Stomach smooth muscle (tissue), 2 donors: Measurements from ENCODE around the gene HNRNPM.

Experiments used
- H3K27ac ChIP-seq: one replicate; pipeline ENCODE4 v1.7.0; 2013; ENCODE audit warnings: mild to moderate bottlenecking, low read length, inconsistent platforms
- H3K27me3 ChIP-seq, 2 donors: one replicate each; pipeline ENCODE4 v1.7.0; 2013; ENCODE audit warnings: low read length in 2 of 2; ENCODE audit not compliant: insufficient read depth in 2 of 2, control insufficient read depth in 1 of 2
- H3K36me3 ChIP-seq, 2 donors: one replicate each; pipeline ENCODE4 v1.7.0; 2013; ENCODE audit warnings: low read length in 2 of 2; ENCODE audit not compliant: control insufficient read depth in 2 of 2, insufficient read depth in 2 of 2
- H3K4me1 ChIP-seq: one replicate; pipeline ENCODE4 v1.7.0; 2013; ENCODE audit warnings: low read length; ENCODE audit not compliant: control insufficient read depth, insufficient read depth
- H3K4me3 ChIP-seq, 2 donors: one replicate each; pipeline ENCODE4 v1.7.0; 2013; ENCODE audit warnings: low read length in 2 of 2
- H3K9ac ChIP-seq, 2 donors: one replicate each; pipeline ENCODE4 v1.7.0; 2013; ENCODE audit warnings: low read length in 2 of 2, mild to moderate bottlenecking in 1 of 2
- H3K9me3 ChIP-seq, 2 donors: one replicate each; pipeline ENCODE4 v1.7.0; 2013; ENCODE audit warnings: low read length in 2 of 2; ENCODE audit not compliant: control insufficient read depth in 2 of 2
- donor health status: healthy.
- donor health status: Pancreatic carcinoma.

HNRNPM gene

DNA sequence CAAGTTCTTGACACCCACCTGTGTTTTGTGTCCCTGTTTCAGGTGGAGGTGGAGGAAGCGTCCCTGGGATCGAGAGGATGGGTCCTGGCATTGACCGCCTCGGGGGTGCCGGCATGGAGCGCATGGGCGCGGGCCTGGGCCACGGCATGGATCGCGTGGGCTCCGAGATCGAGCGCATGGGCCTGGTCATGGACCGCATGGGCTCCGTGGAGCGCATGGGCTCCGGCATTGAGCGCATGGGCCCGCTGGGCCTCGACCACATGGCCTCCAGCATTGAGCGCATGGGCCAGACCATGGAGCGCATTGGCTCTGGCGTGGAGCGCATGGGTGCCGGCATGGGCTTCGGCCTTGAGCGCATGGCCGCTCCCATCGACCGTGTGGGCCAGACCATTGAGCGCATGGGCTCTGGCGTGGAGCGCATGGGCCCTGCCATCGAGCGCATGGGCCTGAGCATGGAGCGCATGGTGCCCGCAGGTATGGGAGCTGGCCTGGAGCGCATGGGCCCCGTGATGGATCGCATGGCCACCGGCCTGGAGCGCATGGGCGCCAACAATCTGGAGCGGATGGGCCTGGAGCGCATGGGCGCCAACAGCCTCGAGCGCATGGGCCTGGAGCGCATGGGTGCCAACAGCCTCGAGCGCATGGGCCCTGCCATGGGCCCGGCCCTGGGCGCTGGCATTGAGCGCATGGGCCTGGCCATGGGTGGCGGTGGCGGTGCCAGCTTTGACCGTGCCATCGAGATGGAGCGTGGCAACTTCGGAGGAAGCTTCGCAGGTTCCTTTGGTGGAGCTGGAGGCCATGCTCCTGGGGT is 41.0 kb downstream of the HNRNPM start:
- no peaks in the 10 kb centered on the region for H3K27me3 ChIP-seq
- H3K4me1 ChIP-seq: peaks cover 5% of the 10 kb centered on the region
- no peaks in the 10 kb centered on the region for H3K9me3 ChIP-seq
- H3K4me3 ChIP-seq: no peak overlapping the region
- H3K27ac ChIP-seq: no peak overlapping the region
- H3K36me3 ChIP-seq: peaks cover 58 to 69% of the 10 kb centered on the region in 2 donors
- H3K9ac ChIP-seq: no peak overlapping the region

DNA sequence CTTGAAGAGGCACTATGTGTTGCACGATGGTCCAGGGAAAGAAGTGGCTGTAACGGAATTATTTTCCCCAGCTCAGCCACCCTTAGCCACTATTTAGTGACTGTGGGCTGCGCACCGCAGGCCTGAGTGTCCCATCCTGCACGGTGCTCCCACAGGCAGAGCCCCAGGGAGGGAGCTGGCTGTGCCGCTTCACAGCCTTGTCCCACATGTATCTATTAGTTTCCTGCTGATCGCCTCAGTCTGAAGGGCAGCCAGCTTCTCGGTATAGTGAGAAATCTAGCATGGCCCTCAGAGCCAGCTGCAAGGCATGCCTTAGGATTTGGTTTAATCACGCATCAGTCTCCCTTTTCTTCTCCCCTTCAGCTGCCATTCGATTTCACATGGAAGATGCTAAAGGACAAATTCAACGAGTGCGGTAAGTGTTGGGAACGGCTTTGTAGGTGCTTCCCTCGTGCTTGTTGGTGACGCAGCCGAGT is 41.9 kb downstream of the HNRNPM start:
- Histone ChIP-seq H3K9ac (no peak overlapping the region), H3K36me3 (peaks cover 58 to 64% of the 10 kb centered on the region in 2 donors), H3K4me1 (peaks cover 5% of the 10 kb centered on the region), H3K27ac (no peak overlapping the region), H3K9me3 (no peaks in the 10 kb centered on the region), H3K4me3 (no peak overlapping the region), H3K27me3 (no peaks in the 10 kb centered on the region)

DNA sequence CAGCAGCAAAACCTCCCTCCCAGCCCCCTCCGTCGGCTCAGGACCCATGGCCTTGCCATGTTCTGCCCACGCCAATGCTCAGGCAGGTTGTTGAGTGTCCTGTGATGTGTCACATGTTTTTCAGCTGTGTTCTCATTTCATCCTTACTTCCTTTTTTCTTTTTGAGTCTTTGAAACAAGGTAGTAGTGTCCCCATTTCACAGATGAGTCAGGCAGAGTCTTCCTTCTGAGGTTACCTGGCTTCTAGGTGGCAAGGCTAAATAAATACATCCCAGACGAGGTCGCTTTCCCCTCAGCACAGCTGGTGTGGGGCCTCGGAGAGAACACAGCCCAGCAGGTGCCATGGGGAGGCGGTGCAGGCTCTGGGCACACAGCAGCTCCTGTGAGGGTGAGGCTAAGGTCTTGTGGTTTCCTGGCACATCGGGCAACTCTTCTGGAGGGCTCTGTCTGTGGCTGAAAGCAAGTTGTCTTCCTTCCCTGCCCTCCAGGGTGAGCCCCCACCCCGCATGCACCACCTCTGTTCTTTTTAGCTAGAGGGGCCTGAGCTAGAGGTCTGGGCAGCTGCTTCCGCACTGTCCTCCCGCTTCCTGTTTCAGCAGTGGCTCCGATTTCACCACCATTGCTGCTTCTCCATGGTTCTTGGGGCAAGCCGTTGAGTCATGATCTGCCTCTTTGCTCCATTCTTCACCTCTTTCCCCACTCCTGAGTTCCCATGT is 42.5 kb downstream of the HNRNPM start:
- Histone ChIP-seq H3K4me1 (peaks cover 5% of the 10 kb centered on the region), H3K9me3 (no peaks in the 10 kb centered on the region), H3K27me3 (no peaks in the 10 kb centered on the region), H3K36me3 (peaks cover 58 to 63% of the 10 kb centered on the region in 2 donors), H3K27ac (peak overlapping the region; percentile 2), H3K4me3 (no peak overlapping the region), H3K9ac (no peak overlapping the region)

GRCh38 chr19:8488365-8488764 is 43.6 kb downstream of the HNRNPM start:
- no peak overlapping the region for H3K9ac ChIP-seq
- no peaks in the 10 kb centered on the region for H3K9me3 ChIP-seq
- H3K4me3 ChIP-seq: no peak overlapping the region
- peaks cover 50 to 53% of the 10 kb centered on the region in 2 donors for H3K36me3 ChIP-seq
- H3K4me1 ChIP-seq: peaks cover 5% of the 10 kb centered on the region
- no peaks in the 10 kb centered on the region for H3K27me3 ChIP-seq
- H3K27ac ChIP-seq: no peak overlapping the region

GRCh38 chr19:8489561-8490394 is 45.0 kb downstream of the HNRNPM start:
- H3K9ac ChIP-seq: no peak overlapping the region
- no peak overlapping the region for H3K4me3 ChIP-seq
- no peaks in the 10 kb centered on the region for H3K27me3 ChIP-seq
- H3K27ac ChIP-seq: no peak overlapping the region
- H3K9me3 ChIP-seq: no peaks in the 10 kb centered on the region
- H3K36me3 ChIP-seq: peaks cover 38 to 41% of the 10 kb centered on the region in 2 donors
- peaks cover 5% of the 10 kb centered on the region for H3K4me1 ChIP-seq

GRCh38 chr19:8490395-8490760 is 45.6 kb downstream of the HNRNPM start:
- Histone ChIP-seq H3K4me3 (no peak overlapping the region), H3K4me1 (peaks cover 5% of the 10 kb centered on the region), H3K36me3 (peaks cover 32 to 35% of the 10 kb centered on the region in 2 donors), H3K9me3 (no peaks in the 10 kb centered on the region), H3K27me3 (no peaks in the 10 kb centered on the region), H3K9ac (no peak overlapping the region), H3K27ac (no peak overlapping the region)

- Histone ChIP-seq H3K9me3 (no peaks in the 10 kb centered on the region), H3K4me3 (no peak overlapping the region), H3K36me3 (peaks cover 28 to 30% of the 10 kb centered on the region in 2 donors), H3K27me3 (no peaks in the 10 kb centered on the region), H3K9ac (no peak overlapping the region), H3K27ac (no peak overlapping the region), H3K4me1 (peaks cover 5% of the 10 kb centered on the region)
Observed at GRCh38 chr19:8490873-8491272, 46.1 kb downstream of the HNRNPM start.

DNA sequence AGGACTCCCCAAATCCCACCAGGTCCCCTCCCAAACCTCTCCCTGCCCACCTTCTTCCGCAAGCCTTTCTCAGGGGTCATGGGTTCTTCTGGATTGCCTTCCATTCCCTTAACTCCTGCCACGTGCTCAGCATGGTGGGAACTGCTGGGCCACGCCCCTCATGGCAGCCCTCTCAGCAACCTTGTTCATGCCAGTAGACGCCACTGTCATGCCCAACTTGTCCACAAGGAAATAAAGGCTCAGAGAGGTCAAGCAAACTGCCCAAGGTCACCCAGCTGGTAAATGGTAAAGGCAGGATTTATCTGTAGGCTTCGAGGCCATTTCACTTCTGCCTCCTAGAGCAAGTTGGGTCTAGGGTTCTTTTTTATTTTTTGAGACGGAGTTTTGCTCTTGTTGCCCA is 46.8 kb downstream of the HNRNPM start:
- Histone ChIP-seq H3K27ac (no peak overlapping the region), H3K4me1 (peaks cover 5% of the 10 kb centered on the region), H3K4me3 (no peak overlapping the region), H3K36me3 (peaks cover 22 to 23% of the 10 kb centered on the region in 2 donors), H3K9me3 (no peaks in the 10 kb centered on the region), H3K27me3 (no peaks in the 10 kb centered on the region), H3K9ac (no peak overlapping the region)

DNA sequence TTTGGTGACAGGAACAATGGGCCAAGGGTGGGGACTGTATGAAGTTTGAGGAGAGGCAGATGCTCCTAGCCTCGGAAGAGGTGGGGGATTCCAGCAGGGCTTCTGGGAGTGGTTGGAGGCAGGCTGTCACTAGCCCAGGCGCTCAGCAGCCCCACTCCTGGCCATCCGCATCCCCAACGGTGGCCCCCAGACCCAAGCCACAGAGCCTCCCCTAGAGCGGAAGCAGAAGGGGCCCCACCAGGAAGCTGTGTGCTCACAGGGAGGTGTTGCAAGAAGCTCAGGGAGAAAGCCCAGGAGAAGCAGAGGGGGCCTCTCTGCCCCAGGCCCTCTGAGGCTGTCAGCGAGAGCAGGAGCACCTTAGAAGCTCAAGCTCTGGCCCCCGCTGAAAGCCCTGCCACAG is 49.4 kb downstream of the HNRNPM start:
- H3K36me3 ChIP-seq: peaks cover under 1 to 3% of the 10 kb centered on the region in 2 donors
- H3K4me1 ChIP-seq: no peaks in the 10 kb centered on the region
- H3K4me3 ChIP-seq: no peak overlapping the region
- no peak overlapping the region for H3K27ac ChIP-seq
- H3K9me3 ChIP-seq: no peaks in the 10 kb centered on the region
- no peaks in the 10 kb centered on the region for H3K27me3 ChIP-seq
- H3K9ac ChIP-seq: no peak overlapping the region

- no peaks in the 10 kb centered on the region for H3K36me3 ChIP-seq
- H3K4me3 ChIP-seq: no peak overlapping the region
- no peaks in the 10 kb centered on the region for H3K9me3 ChIP-seq
- no peaks in the 10 kb centered on the region for H3K27me3 ChIP-seq
- H3K9ac ChIP-seq: no peak overlapping the region
- H3K27ac ChIP-seq: no peak overlapping the region
- H3K4me1 ChIP-seq: no peaks in the 10 kb centered on the region
Observed at GRCh38 chr19:8498295-8498694, 53.5 kb downstream of the HNRNPM start.
